Subcutaneous abdominal adipose tissue (tissue), 5 donors: ENCODE measurements around the gene ZDHHC20.

Source experiments
- H3K27ac ChIP-seq: one replicate; pipeline ENCODE4 v1.7.0; 2013; ENCODE audit warnings: low read depth, mild to moderate bottlenecking, inconsistent platforms, low read length, moderate library complexity
- H3K27me3 ChIP-seq, 5 donors: one replicate each; pipeline ENCODE4 v1.7.0; 2013; ENCODE audit warnings: low read length in 5 of 5, inconsistent platforms in 1 of 5; ENCODE audit not compliant: control insufficient read depth in 5 of 5, insufficient read depth in 4 of 5
- H3K36me3 ChIP-seq, 5 donors: one replicate each; pipeline ENCODE4 v1.7.0; 2013; ENCODE audit warnings: low read length in 5 of 5; ENCODE audit not compliant: control insufficient read depth in 5 of 5, insufficient read depth in 5 of 5
- H3K4me1 ChIP-seq, 5 donors: one replicate each; pipeline ENCODE4 v1.7.0; 2013; ENCODE audit warnings: low read length in 5 of 5, mild to moderate bottlenecking in 3 of 5, moderate library complexity in 1 of 5; ENCODE audit not compliant: control insufficient read depth in 5 of 5, insufficient read depth in 5 of 5
- H3K4me3 ChIP-seq, 5 donors: one replicate each; pipeline ENCODE4 v1.7.0; 2013; ENCODE audit warnings: low read length in 5 of 5, low read depth in 1 of 5
- H3K9ac ChIP-seq, 5 donors: one replicate each; pipeline ENCODE4 v1.7.0; 2013; ENCODE audit warnings: low read length in 5 of 5, mild to moderate bottlenecking in 4 of 5, moderate library complexity in 3 of 5
- H3K9me3 ChIP-seq, 5 donors: one replicate each; pipeline ENCODE4 v1.7.0; 2013; ENCODE audit warnings: low read length in 5 of 5; ENCODE audit not compliant: control insufficient read depth in 5 of 5
- donor health status: healthy.
- donor health status: healthy.
- donor health status: healthy.
- donor health status: healthy.
- donor health status: healthy.

ZDHHC20 gene

DNA sequence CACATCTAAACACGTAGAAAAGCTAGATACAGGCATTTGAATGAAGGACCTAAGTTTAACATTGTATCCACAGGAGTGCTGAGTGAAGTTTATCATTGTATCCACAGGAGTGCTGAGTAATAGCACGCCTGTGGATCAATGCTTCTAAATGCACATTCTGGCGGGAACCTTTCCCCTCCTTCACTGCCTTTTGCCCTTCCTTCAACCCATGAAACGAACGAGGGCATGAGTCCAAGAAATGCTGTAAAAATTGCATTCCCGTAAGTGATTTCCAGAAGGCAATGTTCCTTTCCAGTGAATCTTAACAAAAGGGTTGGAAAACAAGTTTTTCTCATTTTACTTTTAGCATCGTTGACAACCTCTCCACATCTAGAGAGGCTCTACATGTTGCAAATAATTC lies 88.1 kb downstream of the ZDHHC20 start:
- Histone ChIP-seq H3K27ac (no peak overlapping the region), H3K4me3 (no peak overlapping the region), H3K36me3 (peaks cover 4 to 14% (median 6%) of the 10 kb centered on the region in 5 donors), H3K4me1 (peaks cover 0 to 10% (median 7%) of the 10 kb centered on the region in 5 donors), H3K27me3 (no peaks in the 10 kb centered on the region), H3K9me3 (no peaks in the 10 kb centered on the region), H3K9ac (no peak overlapping the region)

DNA sequence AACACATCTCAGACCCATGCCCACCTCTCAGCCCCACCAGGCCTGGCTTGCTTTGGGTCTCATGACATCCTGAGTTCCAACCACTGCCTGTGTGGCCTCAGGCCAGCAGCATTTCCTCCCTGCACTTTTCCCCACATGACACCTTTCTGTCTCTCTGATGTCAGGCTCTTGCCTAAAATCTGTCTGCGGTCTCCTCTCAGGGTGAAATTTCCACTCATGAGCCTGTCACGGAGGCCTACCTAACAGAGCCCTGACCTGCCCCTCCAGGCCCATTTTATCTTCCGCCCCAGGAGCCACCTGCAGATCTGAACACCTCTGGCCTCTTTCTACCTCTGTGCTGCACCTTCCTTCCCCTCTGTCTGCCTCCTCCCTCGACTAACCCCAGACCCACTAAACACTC lies 93.5 kb downstream of the ZDHHC20 start:
- Histone ChIP-seq H3K36me3 (no peaks in the 10 kb centered on the region), H3K4me3 (no peak overlapping the region), H3K9ac (no peak overlapping the region), H3K27ac (no peak overlapping the region), H3K9me3 (peaks cover 0 to 6% (median 0%) of the 10 kb centered on the region in 5 donors), H3K27me3 (no peaks in the 10 kb centered on the region), H3K4me1 (peaks cover 0 to 2% (median 0%) of the 10 kb centered on the region in 5 donors)

DNA sequence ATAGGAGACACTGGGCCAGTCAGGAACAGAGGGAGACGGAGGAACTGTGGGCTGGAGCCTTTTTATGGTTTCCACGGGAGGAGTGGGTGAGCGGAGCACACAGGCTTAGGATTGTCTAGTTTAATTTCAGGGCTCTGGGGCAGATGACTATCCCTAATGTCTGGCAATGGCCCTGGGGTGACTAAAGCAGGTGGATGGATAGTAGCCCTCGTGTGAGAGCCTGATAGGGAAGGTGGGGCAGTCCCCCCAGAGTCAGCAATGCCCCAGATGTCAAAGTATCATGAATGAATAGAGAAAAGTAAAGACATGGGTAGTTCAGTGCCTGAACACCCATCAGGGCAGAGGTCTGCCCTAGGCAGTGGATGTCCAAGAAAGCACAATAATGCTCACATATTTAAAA lies 94.2 kb downstream of the ZDHHC20 start:
- Histone ChIP-seq H3K27ac (no peak overlapping the region), H3K4me1 (no peaks in the 10 kb centered on the region), H3K9ac (no peak overlapping the region), H3K9me3 (peaks cover 0 to 6% (median 0%) of the 10 kb centered on the region in 5 donors), H3K36me3 (no peaks in the 10 kb centered on the region), H3K4me3 (no peak overlapping the region), H3K27me3 (no peaks in the 10 kb centered on the region)

DNA sequence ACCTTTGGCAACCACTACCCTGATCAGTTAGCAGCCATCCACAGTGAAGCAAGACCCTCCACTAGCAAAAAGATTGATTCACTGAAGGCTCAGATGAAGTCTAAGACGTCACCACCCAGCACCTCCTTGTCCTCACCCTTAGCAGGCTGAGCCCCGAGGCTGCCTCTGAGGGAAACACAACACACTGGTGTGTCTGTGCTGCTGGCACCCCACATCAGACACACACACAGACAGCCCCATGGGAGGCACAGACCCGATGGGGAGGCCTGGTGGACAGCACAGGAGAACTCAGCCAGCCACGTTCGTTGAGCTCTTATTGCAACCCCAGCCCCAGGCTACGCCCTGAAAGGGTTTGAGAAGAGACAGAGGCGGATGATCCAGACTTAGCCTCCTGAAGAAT lies 94.7 kb downstream of the ZDHHC20 start:
- H3K27me3 ChIP-seq = no peaks in the 10 kb centered on the region
- no peak overlapping the region for H3K27ac ChIP-seq
- H3K9me3 ChIP-seq = peaks cover 0 to 6% (median 0%) of the 10 kb centered on the region in 5 donors
- H3K4me3 ChIP-seq = no peak overlapping the region
- no peak overlapping the region for H3K9ac ChIP-seq
- H3K36me3 ChIP-seq = no peaks in the 10 kb centered on the region
- H3K4me1 ChIP-seq = no peaks in the 10 kb centered on the region

DNA sequence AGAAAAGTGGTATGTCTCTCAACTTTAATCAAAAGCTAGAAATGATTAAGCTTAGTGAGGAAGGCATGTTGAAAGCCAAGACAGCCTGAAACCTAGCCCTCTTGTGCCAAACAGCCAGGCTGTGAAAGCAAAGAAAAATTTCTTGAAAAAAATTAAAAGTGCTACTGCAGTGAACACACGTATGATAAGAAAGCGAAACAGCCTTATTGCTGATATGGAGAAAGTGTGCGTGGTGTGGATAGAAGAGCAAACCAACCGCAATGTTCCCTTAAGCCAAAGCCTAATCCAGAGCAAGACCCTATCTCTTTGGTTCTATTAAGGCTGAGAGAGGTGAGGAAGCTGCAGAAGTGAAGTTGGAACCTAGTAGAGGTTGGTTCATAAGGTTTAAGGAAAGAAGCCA lies 96.4 kb downstream of the ZDHHC20 start:
- Histone ChIP-seq H3K27me3 (no peaks in the 10 kb centered on the region), H3K27ac (no peak overlapping the region), H3K9ac (no peak overlapping the region), H3K4me3 (no peak overlapping the region), H3K4me1 (no peaks in the 10 kb centered on the region), H3K9me3 (peaks cover 0 to 6% (median 0%) of the 10 kb centered on the region in 5 donors), H3K36me3 (no peaks in the 10 kb centered on the region)

DNA sequence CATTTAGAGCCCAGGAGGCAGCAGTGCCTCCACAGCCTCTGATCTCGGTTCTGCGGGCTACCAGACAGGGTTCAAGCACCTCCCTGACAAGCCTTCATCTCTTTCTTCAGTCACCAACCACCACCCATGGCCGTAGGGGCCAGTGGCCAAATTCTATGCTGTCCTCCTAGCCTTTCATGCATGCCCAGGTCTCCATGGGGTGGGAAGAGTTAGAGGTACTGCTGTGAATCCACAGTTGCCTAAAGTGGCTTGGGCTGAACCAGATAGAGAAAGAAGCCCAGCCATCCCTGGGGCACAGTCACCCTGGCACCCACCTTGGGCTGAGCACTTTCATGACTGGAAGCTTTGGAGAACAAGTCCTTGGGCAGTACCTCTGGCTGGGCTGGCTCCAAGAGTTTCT lies 97.4 kb downstream of the ZDHHC20 start:
- Histone ChIP-seq H3K9me3 (peaks cover 0 to 6% (median 0%) of the 10 kb centered on the region in 5 donors), H3K9ac (no peak overlapping the region), H3K27me3 (no peaks in the 10 kb centered on the region), H3K27ac (no peak overlapping the region), H3K36me3 (no peaks in the 10 kb centered on the region), H3K4me1 (no peaks in the 10 kb centered on the region), H3K4me3 (no peak overlapping the region)

DNA sequence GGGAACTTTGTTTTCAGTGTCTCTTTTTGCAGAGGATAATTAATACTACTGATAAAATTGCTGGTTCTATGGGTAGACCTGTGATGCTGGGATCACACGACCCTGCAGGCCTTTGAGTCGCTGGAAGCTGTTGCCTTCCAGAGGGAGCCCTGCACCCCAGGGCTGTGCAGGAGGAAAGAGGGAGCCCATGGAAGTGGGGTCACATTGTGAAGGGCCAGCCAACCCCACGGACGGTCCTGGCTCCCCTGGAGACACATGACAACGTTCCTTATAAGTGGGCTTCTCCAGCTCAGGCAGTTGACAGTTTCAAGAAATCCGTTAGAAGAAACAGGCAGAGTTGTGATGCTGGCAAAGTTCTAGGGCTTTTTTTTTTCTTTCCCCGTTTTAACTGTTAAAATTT lies 98.0 kb downstream of the ZDHHC20 start:
- no peak overlapping the region for H3K27ac ChIP-seq

DNA sequence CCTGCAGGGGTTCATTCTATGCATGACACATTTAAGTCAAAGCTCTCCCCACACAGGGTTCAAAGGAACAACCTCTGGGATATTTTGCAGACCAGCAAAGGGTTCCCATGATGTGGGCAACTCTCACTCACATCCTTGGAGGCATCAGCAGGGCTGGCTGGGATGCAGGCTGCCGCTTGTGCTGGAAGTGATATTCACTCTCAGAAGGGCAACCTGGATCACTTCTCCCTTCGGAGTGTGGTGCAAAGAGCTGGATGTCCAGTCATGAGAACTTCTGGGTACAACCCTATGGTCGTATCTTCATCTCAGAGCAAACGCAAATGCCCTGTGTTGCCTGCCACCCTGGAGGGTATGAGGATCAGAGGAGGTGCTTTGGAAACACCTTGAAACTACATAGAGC lies 98.6 kb downstream of the ZDHHC20 start:
- no peak overlapping the region for H3K9ac ChIP-seq
- no peak overlapping the region for H3K27ac ChIP-seq
- H3K36me3 ChIP-seq = no peaks in the 10 kb centered on the region
- no peaks in the 10 kb centered on the region for H3K4me1 ChIP-seq
- peaks cover 0 to 6% (median 0%) of the 10 kb centered on the region in 5 donors for H3K9me3 ChIP-seq
- no peaks in the 10 kb centered on the region for H3K27me3 ChIP-seq
- no peak overlapping the region for H3K4me3 ChIP-seq

More for the DNA sequence above, 98.0 kb downstream of the ZDHHC20 start:
- Histone ChIP-seq H3K4me1 (no peaks in the 10 kb centered on the region), H3K9me3 (peaks cover 0 to 6% (median 0%) of the 10 kb centered on the region in 5 donors), H3K4me3 (no peak overlapping the region), H3K27me3 (no peaks in the 10 kb centered on the region), H3K36me3 (no peaks in the 10 kb centered on the region), H3K9ac (no peak overlapping the region)

DNA sequence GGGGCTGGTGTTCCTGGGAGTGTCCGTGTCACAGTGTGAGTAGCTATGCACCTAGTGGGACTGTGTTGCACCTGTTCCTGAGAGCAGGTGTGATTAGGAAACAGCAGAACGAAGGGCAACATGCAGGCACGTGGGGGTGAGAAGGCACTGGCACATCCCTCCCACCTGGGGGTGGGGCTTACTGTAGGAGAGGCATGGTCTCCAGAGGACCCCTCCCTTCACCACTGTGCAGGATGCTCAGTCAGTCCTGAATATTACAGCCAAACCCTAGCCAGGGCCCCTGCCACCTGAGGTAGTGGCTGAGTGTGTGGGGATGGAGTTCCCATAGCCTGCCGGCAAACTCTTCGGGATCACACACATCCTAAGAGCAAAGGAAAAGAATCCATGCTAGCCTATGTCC lies 99.2 kb downstream of the ZDHHC20 start:
- no peaks in the 10 kb centered on the region for H3K4me1 ChIP-seq
- H3K27me3 ChIP-seq = no peaks in the 10 kb centered on the region
- peaks cover 0 to 6% (median 0%) of the 10 kb centered on the region in 5 donors for H3K9me3 ChIP-seq
- H3K27ac ChIP-seq = no peak overlapping the region
- no peak overlapping the region for H3K9ac ChIP-seq
- no peak overlapping the region for H3K4me3 ChIP-seq
- H3K36me3 ChIP-seq = no peaks in the 10 kb centered on the region

DNA sequence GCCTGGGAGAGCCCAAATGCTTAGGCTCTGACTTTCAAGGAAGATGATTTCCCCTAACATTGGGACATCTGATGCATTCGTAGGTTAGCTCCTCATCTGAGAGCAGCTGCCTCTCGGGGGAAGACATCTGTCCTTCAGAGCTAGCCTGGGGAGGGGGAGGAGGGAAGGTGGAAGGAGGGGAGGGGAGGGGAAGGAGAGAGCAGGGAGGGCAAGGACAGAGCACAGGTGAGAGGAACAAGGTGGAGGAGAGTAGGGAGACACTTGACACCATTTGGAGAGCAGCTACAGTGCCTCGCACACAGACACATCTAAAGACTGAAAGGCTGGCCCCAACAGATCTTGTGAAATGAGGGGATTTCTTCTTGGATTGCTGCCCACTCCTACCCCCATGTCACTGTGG lies 103.8 kb downstream of the ZDHHC20 start:
- Histone ChIP-seq H3K4me3 (no peak overlapping the region), H3K9me3 (peaks cover 0 to 3% (median 0%) of the 10 kb centered on the region in 5 donors), H3K27me3 (no peaks in the 10 kb centered on the region), H3K4me1 (no peaks in the 10 kb centered on the region), H3K36me3 (no peaks in the 10 kb centered on the region), H3K9ac (no peak overlapping the region), H3K27ac (no peak overlapping the region)

DNA sequence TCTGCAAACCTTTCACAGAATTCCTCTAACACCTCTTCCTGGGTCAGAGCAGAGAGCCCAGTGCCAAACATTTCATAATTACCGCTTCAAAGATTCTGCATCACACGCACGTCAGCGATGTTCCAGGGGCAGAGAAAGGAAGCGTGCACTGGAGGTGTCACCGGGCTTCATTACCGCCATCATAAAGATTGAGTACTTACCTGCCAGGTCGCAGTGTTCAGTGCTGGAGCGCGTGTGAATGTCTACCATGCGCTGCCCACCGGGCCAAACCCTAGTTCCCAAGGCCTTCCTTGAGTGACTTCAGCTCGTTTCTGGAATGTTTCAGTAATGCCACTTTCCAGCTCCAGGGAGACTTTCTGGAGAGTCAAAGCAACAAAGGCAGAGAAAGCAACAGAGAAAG lies 104.4 kb downstream of the ZDHHC20 start:
- peaks cover 0 to 3% (median 0%) of the 10 kb centered on the region in 5 donors for H3K9me3 ChIP-seq
- no peaks in the 10 kb centered on the region for H3K36me3 ChIP-seq
- H3K27ac ChIP-seq = no peak overlapping the region
- no peak overlapping the region for H3K4me3 ChIP-seq
- H3K27me3 ChIP-seq = no peaks in the 10 kb centered on the region
- no peak overlapping the region for H3K9ac ChIP-seq
- no peaks in the 10 kb centered on the region for H3K4me1 ChIP-seq
